A549 (cell line): ENCODE results near the gene AP3D1. TPM values are rescaled to one million over a fixed set of nuclear protein-coding genes. Genes with fewer than 3 reads are reported as not detected.

Source experiments
- ATAC-seq, 2 experiments: fragments of 200-7000 bp in 1 of 2; fragments of >200 bp in 1 of 2; cut with Nextera tagmentation in 1 of 2; cut with Tn5 transposase in 1 of 2; 3 replicates each; pipeline versions ENCODE4 v1.8.0 to v1.9.1; 2018 to 2020; ENCODE audit warnings: mild to moderate bottlenecking in 1 of 2, moderate library complexity in 1 of 2
- CTCF ChIA-PET: fragments of 300-600 bp; sonication (Branson Sonifier 250); formaldehyde crosslinking; extraction: SDS; loops from one replicate; lab custom pipeline; 2021; ENCODE audit warnings: antibody characterized with exemption, inconsistent platforms; lab: Yijun Ruan, JAX
- POLR2A ChIA-PET: fragments of 350-600 bp; formaldehyde crosslinking; extraction: SDS; loops from one replicate; lab custom pipeline; 2021; ENCODE audit warnings: antibody characterized with exemption, inconsistent platforms; lab: Yijun Ruan, JAX
- DNase-seq, 2 experiments: peaks; one replicate each; pipeline versions ENCODE4 v3.0.0 to v3.0.0-alpha.2; 2011 to 2016; ENCODE audit warnings: low read depth in 1 of 2, low spot score in 1 of 2
- FAIRE-seq: peaks from 2 replicates; lab custom pipeline; 2011; peaks lifted over from hg19 to GRCh38; lab: Jason Lieb, UNC
- H3K27ac ChIP-seq, 2 experiments: fragments of >200 bp; sonication (Bioruptor Twin); formaldehyde crosslinking; 3 replicates each; pipeline ENCODE4 v1.5.1; 2016 to 2017
- H3K4me1 ChIP-seq: fragments of >200 bp; sonication (Bioruptor Twin); formaldehyde crosslinking; 3 replicates; pipeline ENCODE4 v1.6.1; 2016
- H3K4me2 ChIP-seq: fragments of >200 bp; sonication (Bioruptor Twin); formaldehyde crosslinking; 3 replicates; pipeline ENCODE4 v1.6.1; 2016
- H3K4me3 ChIP-seq: fragments of >200 bp; sonication (Bioruptor Twin); formaldehyde crosslinking; 3 replicates; pipeline ENCODE4 v1.5.1; 2016
- H3K9me3 ChIP-seq: fragments of >200 bp; sonication (Bioruptor Twin); formaldehyde crosslinking; 3 replicates; pipeline ENCODE4 v1.6.1; 2016
- CBX2 ChIP-seq: fragments of 200-600 bp; sonication (generic); IDR thresholded peaks from 2 replicates; pipeline ENCODE4 v1.6.1; 2016; ENCODE audit warnings: low read depth, mild to moderate bottlenecking, borderline replicate concordance
- CEBPB ChIP-seq, 2 experiments: fragments of >200 bp in 1 of 2; sonication (Bioruptor Twin) in 1 of 2; formaldehyde crosslinking in 1 of 2; IDR thresholded peaks; 2 replicates each; pipeline ENCODE4 v1.6.1; 2012 to 2016
- CHD2 ChIP-seq: fragments of 150-350 bp; IDR thresholded peaks from 2 replicates; pipeline ENCODE4 v1.6.1; 2014; ENCODE audit warnings: low read length; ENCODE audit not compliant: partially characterized antibody
- CHD4 ChIP-seq: fragments of 200-600 bp; sonication (generic); IDR thresholded peaks from 2 replicates; pipeline ENCODE4 v1.6.1; 2016; ENCODE audit warnings: antibody characterized with exemption, mild to moderate bottlenecking, borderline replicate concordance
- EHF ChIP-seq: fragments of 250-450 bp; sonication (Bioruptor Pico); IDR thresholded peaks from 2 replicates; pipeline ENCODE4 v1.5.0; 2020; ENCODE audit warnings: mild to moderate bottlenecking
- FOSL2 ChIP-seq, 2 experiments: fragments of 450-650 bp in 1 of 2; fragments of >200 bp in 1 of 2; sonication (Bioruptor Twin) in 1 of 2; formaldehyde crosslinking; IDR thresholded peaks; 2 replicates each; pipeline versions ENCODE4 v1.5.0 to v1.6.1; 2016 to 2020; ENCODE audit warnings: mild to moderate bottlenecking in 1 of 2, moderate library complexity in 1 of 2
- FOXS1 ChIP-seq: fragments of 250-450 bp; sonication (Bioruptor Pico); IDR thresholded peaks from 2 replicates; pipeline ENCODE4 v1.5.0; 2020; ENCODE audit warnings: mild to moderate bottlenecking, moderate library complexity
- GATA3 ChIP-seq: IDR thresholded peaks from 2 replicates; pipeline ENCODE4 v1.6.1; 2012; ENCODE audit warnings: borderline replicate concordance
- HDAC2 ChIP-seq: fragments of 200-600 bp; sonication (generic); IDR thresholded peaks from 2 replicates; pipeline ENCODE4 v1.6.1; 2016
- HOXA7 ChIP-seq: fragments of 250-450 bp; sonication (Bioruptor Pico); IDR thresholded peaks from 2 replicates; pipeline ENCODE4 v1.5.0; 2020; ENCODE audit warnings: mild to moderate bottlenecking, moderate library complexity
- HOXB13 ChIP-seq: fragments of 250-450 bp; sonication (Bioruptor Pico); IDR thresholded peaks from 2 replicates; pipeline ENCODE4 v1.5.0; 2020; ENCODE audit warnings: low read depth, mild to moderate bottlenecking, moderate library complexity
- KDM1A ChIP-seq: fragments of 200-600 bp; sonication (generic); IDR thresholded peaks from 2 replicates; pipeline ENCODE4 v1.6.1; 2016; ENCODE audit warnings: low read depth, mild to moderate bottlenecking
- MAFK ChIP-seq: fragments of 450-650 bp; IDR thresholded peaks from 2 replicates; pipeline ENCODE4 v1.6.1; 2014; ENCODE audit not compliant: partially characterized antibody
- MYC ChIP-seq: IDR thresholded peaks from 2 replicates; pipeline ENCODE4 v1.6.1; 2012; ENCODE audit warnings: mild to moderate bottlenecking, inconsistent platforms, low read length, improper control_type of control experiment, borderline replicate concordance
- NFE2L2 ChIP-seq: fragments of 150-350 bp; conservative IDR thresholded peaks from 2 replicates; pipeline ENCODE4 v1.6.1; 2014; ENCODE audit warnings: low read length
- RAD21 ChIP-seq, 2 experiments: fragments of >200 bp in 1 of 2; sonication (Bioruptor Twin) in 1 of 2; formaldehyde crosslinking in 1 of 2; IDR thresholded peaks in 1 of 2; conservative IDR thresholded peaks in 1 of 2; 2 replicates in 1 of 2; 3 replicates in 1 of 2; pipeline ENCODE4 v1.6.1; 2012 to 2018; ENCODE audit warnings: inconsistent platforms in 1 of 2
- RARB ChIP-seq: fragments of 250-450 bp; sonication (Bioruptor Pico); IDR thresholded peaks from 2 replicates; pipeline ENCODE4 v1.8.0; 2021; ENCODE audit warnings: mild to moderate bottlenecking, moderate library complexity
- RCOR1 ChIP-seq: fragments of 150-350 bp; IDR thresholded peaks from 2 replicates; pipeline ENCODE4 v1.6.1; 2014; ENCODE audit warnings: antibody characterized with exemption, low read length, low read depth
- RNF2 ChIP-seq: fragments of 200-600 bp; sonication (generic); IDR thresholded peaks from 2 replicates; pipeline ENCODE4 v1.6.1; 2016; ENCODE audit warnings: low read depth, mild to moderate bottlenecking, antibody characterized with exemption, moderate library complexity, borderline replicate concordance
- TP53 ChIP-seq: fragments of 250-450 bp; sonication (Bioruptor Pico); IDR thresholded peaks from 2 replicates; pipeline ENCODE4 v1.5.0; 2021; ENCODE audit warnings: mild to moderate bottlenecking, moderate library complexity
- ZC3H11A ChIP-seq: fragments of 450-650 bp; IDR thresholded peaks from 2 replicates; pipeline ENCODE4 v1.6.1; 2014; ENCODE audit warnings: antibody characterized with exemption, mild to moderate bottlenecking
- ZFP36 ChIP-seq: fragments of 450-650 bp; IDR thresholded peaks from 2 replicates; pipeline ENCODE4 v1.6.1; 2014; ENCODE audit warnings: borderline replicate concordance; ENCODE audit not compliant: partially characterized antibody
- WGBS: methylation state at CpG from one replicate; pipeline ENCODE4 v1.1.6; 2017; ENCODE audit errors: missing lambda C conversion rate; 5-methylcytosine and 5-hydroxymethylcytosine counted together
- polyA plus RNA-seq, 4 experiments: library from polyadenylated mRNA; depleted of rRNA in 3 of 4; stranded (reverse); fragments of >200 nt; fragmentation: RNase III in 1 of 4; extraction: RNeasy Plus Mini Kit Qiagen cat#74134 plus additional on column Dnase treatment in 1 of 4; gene quantifications; 2 replicates in 3 of 4; 3 replicates in 1 of 4; pipeline ENCODE4 v1.2.3, GENCODE V29; 2011 to 2017
- TF ChIP-seq, protein P1 (sequence below): fragments of 200-600 bp; sonication (generic); IDR thresholded peaks from 2 replicates; pipeline ENCODE4 v1.6.1; 2016; ENCODE audit warnings: antibody characterized with exemption, mild to moderate bottlenecking, moderate library complexity
- TF ChIP-seq, protein P2 (sequence below): IDR thresholded peaks from 2 replicates; pipeline ENCODE4 v1.6.1; 2012
- TF ChIP-seq, protein P3 (sequence below): fragments of 450-650 bp; IDR thresholded peaks from 2 replicates; pipeline ENCODE4 v1.6.1; 2014; ENCODE audit warnings: antibody characterized with exemption
- TF ChIP-seq, protein P4 (sequence below): fragments of 250-450 bp; sonication (Bioruptor Pico); IDR thresholded peaks from 2 replicates; pipeline ENCODE4 v1.5.0; 2020; ENCODE audit warnings: low read depth, mild to moderate bottlenecking, moderate library complexity
- TF ChIP-seq, protein P5 (sequence below): fragments of >200 bp; sonication (Bioruptor Twin); formaldehyde crosslinking; IDR thresholded peaks from 3 replicates; pipeline ENCODE4 v1.5.1; 2016
- TF ChIP-seq, protein P6 (sequence below): IDR thresholded peaks from 2 replicates; pipeline ENCODE4 v1.6.1; 2012
- TF ChIP-seq, protein P7 (sequence below): fragments of 150-350 bp; IDR thresholded peaks from 2 replicates; pipeline ENCODE4 v1.6.1; 2014; ENCODE audit warnings: low read depth, mild to moderate bottlenecking, low read length

The AP3D1 gene
- polyA plus RNA-seq, 2 of the 4 experiments (the other 2 are of a cell fraction): 44.4 to 66.9 TPM

DNA sequence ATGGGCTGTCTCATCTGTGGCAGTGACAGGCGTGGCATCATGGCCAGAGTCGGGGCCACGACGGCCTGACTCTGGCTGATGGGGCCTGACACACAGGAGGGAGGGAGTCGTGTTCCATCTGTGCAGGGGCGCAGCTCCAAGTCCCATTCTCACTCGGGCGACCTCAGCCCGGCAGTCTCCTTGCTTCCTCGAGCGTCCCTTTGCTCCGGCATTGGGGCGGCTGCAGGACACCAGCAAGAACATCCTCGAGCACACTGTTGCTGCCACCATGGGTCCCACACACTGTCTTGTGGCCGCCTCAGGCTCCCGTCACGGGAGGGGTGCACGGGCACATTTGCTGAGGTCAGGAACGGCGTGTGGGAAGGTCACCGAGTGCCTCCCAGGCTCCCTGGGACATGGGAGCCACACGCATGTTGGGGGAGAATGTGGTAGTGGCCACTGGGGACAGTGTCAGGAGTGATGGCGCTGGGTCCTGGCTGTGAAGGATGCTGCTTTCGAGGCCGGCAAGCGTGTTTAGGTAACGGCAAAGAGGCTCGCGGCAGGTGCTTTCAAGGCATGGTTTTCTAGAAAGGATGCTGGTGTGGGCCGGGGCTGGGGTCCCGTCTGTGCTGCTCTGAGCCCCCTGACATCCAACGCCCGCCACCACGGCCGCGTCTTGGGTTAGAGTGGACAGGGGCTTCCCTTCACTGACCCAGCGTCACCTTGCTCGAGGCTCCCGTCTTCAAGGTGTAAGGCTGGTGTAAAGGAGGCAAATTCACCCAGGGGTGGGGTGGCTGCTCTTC lies 51.2 kb downstream of the AP3D1 start (continued):
- TF ChIP-seq, protein P1, sequence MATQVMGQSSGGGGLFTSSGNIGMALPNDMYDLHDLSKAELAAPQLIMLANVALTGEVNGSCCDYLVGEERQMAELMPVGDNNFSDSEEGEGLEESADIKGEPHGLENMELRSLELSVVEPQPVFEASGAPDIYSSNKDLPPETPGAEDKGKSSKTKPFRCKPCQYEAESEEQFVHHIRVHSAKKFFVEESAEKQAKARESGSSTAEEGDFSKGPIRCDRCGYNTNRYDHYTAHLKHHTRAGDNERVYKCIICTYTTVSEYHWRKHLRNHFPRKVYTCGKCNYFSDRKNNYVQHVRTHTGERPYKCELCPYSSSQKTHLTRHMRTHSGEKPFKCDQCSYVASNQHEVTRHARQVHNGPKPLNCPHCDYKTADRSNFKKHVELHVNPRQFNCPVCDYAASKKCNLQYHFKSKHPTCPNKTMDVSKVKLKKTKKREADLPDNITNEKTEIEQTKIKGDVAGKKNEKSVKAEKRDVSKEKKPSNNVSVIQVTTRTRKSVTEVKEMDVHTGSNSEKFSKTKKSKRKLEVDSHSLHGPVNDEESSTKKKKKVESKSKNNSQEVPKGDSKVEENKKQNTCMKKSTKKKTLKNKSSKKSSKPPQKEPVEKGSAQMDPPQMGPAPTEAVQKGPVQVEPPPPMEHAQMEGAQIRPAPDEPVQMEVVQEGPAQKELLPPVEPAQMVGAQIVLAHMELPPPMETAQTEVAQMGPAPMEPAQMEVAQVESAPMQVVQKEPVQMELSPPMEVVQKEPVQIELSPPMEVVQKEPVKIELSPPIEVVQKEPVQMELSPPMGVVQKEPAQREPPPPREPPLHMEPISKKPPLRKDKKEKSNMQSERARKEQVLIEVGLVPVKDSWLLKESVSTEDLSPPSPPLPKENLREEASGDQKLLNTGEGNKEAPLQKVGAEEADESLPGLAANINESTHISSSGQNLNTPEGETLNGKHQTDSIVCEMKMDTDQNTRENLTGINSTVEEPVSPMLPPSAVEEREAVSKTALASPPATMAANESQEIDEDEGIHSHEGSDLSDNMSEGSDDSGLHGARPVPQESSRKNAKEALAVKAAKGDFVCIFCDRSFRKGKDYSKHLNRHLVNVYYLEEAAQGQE: no peak
- TF ChIP-seq NFE2L2: no peak
- TF ChIP-seq ZFP36: no peak
- no peak for TF ChIP-seq ZC3H11A
- TF ChIP-seq HOXB13 (CRISPR knock-in tag): no peak
- no peak for TF ChIP-seq FOSL2 (IDR thresholded peaks at IDR 0.05)
- TF ChIP-seq FOSL2 (CRISPR knock-in tag; IDR thresholded peaks at IDR 0.05): no peak
- TF ChIP-seq RAD21 (conservative IDR thresholded peaks at IDR 0.05 in 1 of 2, IDR thresholded peaks at IDR 0.05 in 1 of 2): no peak
- no peak for TF ChIP-seq TP53 (CRISPR knock-in tag)
- no peak for TF ChIP-seq EHF (CRISPR knock-in tag)
- no peak for TF ChIP-seq CEBPB (IDR thresholded peaks at IDR 0.05)
- TF ChIP-seq, protein P2, sequence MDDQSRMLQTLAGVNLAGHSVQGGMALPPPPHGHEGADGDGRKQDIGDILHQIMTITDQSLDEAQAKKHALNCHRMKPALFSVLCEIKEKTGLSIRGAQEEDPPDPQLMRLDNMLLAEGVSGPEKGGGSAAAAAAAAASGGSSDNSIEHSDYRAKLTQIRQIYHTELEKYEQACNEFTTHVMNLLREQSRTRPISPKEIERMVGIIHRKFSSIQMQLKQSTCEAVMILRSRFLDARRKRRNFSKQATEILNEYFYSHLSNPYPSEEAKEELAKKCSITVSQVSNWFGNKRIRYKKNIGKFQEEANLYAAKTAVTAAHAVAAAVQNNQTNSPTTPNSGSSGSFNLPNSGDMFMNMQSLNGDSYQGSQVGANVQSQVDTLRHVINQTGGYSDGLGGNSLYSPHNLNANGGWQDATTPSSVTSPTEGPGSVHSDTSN: no peak
- no peak for TF ChIP-seq MYC
- TF ChIP-seq FOXS1 (CRISPR knock-in tag): no peak
- no peak for TF ChIP-seq HOXA7 (CRISPR knock-in tag)
- TF ChIP-seq CHD2: no peak

DNA sequence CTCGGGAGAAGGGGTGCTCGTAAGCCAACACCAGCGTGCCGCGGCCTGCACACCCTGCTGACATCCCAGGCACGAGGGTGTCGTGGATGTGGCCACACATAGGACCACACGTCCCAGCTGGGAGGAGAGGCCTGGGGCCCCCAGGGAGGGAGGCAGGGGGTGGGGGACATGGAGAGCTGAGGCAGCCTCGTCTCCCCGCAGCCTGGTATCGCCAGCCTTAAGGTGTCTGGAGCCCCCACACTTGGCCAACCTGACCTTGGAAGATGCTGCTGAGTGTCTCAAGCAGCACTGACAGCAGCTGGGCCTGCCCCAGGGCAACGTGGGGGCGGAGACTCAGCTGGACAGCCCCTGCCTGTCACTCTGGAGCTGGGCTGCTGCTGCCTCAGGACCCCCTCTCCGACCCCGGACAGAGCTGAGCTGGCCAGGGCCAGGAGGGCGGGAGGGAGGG lies 52.3 kb downstream of the AP3D1 start:
- FAIRE-seq: no peak
- Histone ChIP-seq H3K4me3 (no peak overlapping the region), H3K4me2 (no peak overlapping the region), H3K27ac (no peak overlapping the region), H3K9me3 (no peaks in the 10 kb centered on the region), H3K4me1 (peaks cover 14% of the 10 kb centered on the region; the same call in 1 of the 3 replicates)
- CTCF ChIA-PET: no interaction called here
- DNase-seq: no peak
- ATAC-seq: no peak
- POLR2A ChIA-PET: no interaction called here
- WGBS: no CpG with 5 or more reads among the region's 16 CpGs
- TF ChIP-seq, protein P3, sequence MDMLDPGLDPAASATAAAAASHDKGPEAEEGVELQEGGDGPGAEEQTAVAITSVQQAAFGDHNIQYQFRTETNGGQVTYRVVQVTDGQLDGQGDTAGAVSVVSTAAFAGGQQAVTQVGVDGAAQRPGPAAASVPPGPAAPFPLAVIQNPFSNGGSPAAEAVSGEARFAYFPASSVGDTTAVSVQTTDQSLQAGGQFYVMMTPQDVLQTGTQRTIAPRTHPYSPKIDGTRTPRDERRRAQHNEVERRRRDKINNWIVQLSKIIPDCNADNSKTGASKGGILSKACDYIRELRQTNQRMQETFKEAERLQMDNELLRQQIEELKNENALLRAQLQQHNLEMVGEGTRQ: no peak
- no peak for TF ChIP-seq ZFP36
- no peak for TF ChIP-seq CBX2
- TF ChIP-seq, protein P4, sequence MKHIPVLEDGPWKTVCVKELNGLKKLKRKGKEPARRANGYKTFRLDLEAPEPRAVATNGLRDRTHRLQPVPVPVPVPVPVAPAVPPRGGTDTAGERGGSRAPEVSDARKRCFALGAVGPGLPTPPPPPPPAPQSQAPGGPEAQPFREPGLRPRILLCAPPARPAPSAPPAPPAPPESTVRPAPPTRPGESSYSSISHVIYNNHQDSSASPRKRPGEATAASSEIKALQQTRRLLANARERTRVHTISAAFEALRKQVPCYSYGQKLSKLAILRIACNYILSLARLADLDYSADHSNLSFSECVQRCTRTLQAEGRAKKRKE (CRISPR knock-in tag): no peak
- TF ChIP-seq RARB: no peak
- no peak for TF ChIP-seq NFE2L2
- no peak for TF ChIP-seq GATA3
- TF ChIP-seq, protein P5, sequence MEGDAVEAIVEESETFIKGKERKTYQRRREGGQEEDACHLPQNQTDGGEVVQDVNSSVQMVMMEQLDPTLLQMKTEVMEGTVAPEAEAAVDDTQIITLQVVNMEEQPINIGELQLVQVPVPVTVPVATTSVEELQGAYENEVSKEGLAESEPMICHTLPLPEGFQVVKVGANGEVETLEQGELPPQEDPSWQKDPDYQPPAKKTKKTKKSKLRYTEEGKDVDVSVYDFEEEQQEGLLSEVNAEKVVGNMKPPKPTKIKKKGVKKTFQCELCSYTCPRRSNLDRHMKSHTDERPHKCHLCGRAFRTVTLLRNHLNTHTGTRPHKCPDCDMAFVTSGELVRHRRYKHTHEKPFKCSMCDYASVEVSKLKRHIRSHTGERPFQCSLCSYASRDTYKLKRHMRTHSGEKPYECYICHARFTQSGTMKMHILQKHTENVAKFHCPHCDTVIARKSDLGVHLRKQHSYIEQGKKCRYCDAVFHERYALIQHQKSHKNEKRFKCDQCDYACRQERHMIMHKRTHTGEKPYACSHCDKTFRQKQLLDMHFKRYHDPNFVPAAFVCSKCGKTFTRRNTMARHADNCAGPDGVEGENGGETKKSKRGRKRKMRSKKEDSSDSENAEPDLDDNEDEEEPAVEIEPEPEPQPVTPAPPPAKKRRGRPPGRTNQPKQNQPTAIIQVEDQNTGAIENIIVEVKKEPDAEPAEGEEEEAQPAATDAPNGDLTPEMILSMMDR: no peak
- TF ChIP-seq KDM1A: no peak
- TF ChIP-seq, protein P6, sequence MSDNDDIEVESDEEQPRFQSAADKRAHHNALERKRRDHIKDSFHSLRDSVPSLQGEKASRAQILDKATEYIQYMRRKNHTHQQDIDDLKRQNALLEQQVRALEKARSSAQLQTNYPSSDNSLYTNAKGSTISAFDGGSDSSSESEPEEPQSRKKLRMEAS: no peak
- no peak for TF ChIP-seq RCOR1
- no peak for TF ChIP-seq CHD4
- no peak for TF ChIP-seq RNF2
- TF ChIP-seq, protein P7, sequence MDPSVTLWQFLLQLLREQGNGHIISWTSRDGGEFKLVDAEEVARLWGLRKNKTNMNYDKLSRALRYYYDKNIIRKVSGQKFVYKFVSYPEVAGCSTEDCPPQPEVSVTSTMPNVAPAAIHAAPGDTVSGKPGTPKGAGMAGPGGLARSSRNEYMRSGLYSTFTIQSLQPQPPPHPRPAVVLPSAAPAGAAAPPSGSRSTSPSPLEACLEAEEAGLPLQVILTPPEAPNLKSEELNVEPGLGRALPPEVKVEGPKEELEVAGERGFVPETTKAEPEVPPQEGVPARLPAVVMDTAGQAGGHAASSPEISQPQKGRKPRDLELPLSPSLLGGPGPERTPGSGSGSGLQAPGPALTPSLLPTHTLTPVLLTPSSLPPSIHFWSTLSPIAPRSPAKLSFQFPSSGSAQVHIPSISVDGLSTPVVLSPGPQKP: no peak
- TF ChIP-seq HDAC2: no peak
- no peak for TF ChIP-seq MAFK
